ENCODE data around the gene IKZF1.

IKZF1 gene

DNA sequence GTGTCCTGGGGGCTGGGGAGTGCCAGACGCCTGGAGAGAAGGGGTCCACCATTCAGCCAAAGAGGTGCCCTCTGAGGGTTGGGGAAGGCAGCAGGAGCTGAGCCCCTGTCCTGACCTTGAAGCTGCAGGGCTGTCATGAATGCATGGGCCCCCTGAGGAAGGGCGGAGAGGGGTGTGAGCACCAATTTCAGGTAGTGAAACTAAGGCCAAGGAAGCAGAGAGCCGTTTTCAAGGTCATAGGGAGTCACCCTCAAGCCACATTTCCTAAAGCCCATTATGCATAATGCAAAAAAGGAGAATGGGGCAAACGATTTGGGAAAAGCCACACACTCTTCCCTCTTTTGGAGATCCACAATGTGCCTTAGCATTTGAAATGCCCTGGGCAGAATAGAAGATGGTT lies 108.5 kb downstream of the IKZF1 start:
- DNase-seq (ENCODE audit: low read depth) = no peak

DNA sequence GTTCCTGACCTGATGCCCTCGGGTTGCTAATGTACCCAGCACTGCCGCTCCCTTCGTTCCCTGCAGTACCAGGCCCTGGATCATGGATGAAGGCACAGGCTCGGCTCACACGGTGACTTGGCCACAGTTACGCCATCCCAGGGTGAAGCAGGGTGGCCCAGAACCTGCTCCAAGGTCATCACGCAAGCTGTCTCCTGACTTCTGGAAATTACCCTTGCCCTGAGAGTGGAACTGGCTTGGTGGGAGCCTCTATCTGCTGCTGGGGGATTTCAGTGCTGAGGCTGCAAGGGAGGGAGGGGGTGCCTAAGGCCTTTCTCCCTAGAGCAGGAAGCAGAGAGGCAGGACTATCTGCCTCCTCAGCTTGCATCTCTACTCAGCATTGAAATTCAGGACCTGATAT lies 109.0 kb downstream of the IKZF1 start:
- no peak for DNase-seq (ENCODE audit: low read depth)

DNA sequence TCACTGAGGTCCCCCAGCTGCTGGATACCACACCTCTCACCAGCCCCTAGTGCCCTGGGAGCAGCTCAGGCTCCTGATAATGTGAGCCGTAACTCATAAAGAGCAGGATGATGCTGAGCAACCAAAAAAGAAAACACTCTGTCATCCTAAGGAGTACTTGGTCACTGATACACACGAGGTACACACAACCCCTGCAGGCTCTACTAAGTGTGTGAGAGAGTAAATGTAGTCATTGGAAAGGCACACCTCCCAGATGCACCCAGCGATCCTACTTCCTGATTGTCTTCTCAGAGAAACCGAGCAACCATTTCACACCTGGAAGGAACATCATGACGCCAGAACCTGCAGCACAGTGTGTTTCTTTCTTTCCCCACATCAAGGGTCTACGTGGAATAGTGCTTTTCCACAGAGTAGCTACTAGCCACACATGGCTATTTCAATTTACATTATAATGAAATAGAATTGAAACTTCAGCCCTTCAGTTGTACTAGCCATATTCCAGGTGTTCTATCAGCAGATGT lies 111.4 kb downstream of the IKZF1 start:
- no peak for DNase-seq (ENCODE audit: low read depth)

DNA sequence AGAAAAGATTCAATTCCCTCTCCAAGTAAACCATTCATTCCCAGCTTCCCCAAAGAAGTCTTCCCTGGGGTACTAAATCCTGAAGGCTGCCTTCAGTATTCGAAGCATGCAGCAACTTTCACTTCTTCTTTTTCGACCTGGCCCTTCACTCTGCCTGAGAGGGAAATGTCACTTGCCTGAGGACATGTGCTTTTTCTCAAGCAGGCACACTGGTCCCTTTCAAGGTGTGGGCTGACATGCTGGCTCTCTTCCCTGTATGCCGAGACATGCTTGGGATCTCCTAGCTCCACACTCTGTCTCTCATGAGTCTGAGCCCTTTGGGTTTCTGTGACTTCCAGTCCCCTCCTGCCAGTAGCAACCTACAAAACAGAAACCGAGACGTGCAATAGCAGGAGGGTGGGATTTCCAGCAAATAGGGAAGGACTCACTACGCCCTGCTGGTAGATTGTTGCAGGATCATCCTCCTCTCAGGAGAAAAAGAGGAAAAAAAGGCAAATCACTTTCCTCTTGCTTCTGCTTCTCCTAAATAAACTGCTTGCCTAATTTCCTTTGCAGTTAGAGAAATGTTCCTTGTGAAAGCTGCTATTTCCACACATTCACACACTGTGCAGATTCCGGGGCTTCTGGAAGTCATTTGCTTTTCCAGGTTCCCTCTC lies 112.1 kb downstream of the IKZF1 start:
- no peak for DNase-seq (ENCODE audit: low read depth)

- peak; percentile 74 for DNase-seq (ENCODE audit: low read depth)
These were observed 113.6 kb downstream of the IKZF1 start for GRCh38 chr7:50418086-50418515.

DNA sequence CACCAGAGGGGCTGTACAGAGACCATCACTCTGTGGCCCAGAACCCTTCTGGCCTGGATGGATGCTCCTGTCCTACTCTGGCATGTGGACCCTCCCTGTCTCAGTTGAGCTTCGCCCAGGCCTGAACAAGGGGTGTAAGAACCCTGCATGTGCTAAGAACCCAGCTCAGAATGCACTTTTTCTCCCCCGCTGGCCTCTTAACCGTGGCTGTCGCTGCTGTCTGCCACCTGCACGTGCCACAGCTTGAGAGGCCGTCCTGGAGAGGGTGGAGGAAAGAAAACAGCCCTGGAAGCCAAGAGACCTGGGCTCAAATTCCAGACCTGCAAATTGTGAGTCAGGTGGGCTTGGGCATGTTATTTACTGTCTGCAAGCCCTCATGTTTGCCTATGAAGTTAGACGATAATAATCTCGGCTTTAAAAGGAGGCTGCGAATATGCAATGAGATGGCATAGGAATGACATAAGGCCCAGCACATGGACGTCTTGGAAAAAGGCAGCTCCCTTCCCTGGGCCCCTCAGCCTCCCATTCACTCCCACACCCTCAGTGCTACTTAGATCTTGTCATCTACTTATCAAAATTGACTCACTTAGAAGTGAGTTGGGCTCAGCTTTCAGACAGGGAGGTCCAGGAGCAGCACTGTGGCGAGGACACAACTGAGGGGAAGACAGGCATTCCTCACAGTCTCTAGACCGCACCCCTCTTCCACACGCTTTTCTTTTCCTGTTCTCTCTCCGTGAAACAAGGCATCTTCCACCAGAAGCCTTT lies 114.2 kb downstream of the IKZF1 start:
- DNase-seq (ENCODE audit: low read depth) = no peak

DNA sequence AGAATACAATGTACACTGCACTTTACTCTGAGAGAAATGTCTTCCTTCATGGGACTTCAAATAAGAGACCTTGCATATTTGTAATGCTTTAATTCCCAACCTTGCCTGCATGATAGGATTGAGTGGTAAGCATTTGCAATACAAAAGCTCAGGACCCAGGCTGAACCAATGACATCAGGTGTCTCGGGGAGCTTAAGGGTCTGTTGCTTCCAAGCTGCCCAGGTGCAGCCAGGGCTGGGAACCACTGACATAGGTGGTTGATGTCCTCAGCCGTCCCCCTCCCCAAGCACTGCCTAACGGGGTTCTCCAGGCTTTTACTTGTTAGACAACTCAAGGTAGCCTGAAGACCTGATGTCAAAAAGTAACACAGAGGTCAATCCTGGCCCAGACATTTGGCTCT lies 116.5 kb downstream of the IKZF1 start:
- no peak for DNase-seq (ENCODE audit: low read depth)

GRCh38 chr7:50422858-50423257 lies 118.3 kb downstream of the IKZF1 start:
- DNase-seq (ENCODE audit: low read depth) = no peak

DNA sequence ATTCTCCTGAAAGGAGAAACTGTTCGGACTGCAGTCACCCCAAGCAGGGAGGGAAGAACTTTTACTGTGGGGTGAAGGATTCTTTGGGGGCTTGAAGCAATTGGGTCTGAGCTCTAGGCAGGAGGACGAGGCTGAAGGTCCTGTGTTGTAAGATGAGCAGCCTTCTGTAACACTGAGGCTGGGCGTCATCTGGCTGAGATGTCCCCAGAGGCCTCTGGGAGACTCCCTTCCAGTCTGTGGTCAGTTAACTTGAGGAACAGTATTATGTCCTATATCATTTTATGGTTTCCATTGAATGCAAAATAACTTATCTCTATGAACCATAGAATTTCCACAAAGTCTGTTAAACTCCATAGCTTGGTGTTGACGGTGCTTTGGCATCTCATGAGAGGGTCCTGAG lies 119.3 kb downstream of the IKZF1 start:
- DNase-seq (ENCODE audit: low read depth) = no peak

DNA sequence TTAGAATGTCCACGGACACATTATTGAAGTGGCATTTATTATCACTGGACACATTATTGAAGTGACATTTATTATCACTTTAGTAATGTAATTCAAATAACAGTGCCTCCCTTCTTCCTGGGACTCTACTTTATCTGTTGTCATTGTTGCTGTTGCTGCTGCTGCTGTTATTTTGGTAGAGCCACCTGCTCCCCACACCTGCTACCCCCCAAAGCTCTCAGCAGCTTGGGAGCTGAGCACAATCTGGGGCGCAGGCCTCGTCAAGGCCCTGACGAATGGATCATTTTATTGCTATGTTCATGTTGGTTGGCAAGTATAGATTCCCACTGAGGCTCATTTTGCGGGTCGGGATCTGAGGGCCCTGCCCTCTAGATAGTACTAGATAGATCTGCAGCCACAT lies 120.8 kb downstream of the IKZF1 start:
- DNase-seq (ENCODE audit: low read depth) = no peak

DNA sequence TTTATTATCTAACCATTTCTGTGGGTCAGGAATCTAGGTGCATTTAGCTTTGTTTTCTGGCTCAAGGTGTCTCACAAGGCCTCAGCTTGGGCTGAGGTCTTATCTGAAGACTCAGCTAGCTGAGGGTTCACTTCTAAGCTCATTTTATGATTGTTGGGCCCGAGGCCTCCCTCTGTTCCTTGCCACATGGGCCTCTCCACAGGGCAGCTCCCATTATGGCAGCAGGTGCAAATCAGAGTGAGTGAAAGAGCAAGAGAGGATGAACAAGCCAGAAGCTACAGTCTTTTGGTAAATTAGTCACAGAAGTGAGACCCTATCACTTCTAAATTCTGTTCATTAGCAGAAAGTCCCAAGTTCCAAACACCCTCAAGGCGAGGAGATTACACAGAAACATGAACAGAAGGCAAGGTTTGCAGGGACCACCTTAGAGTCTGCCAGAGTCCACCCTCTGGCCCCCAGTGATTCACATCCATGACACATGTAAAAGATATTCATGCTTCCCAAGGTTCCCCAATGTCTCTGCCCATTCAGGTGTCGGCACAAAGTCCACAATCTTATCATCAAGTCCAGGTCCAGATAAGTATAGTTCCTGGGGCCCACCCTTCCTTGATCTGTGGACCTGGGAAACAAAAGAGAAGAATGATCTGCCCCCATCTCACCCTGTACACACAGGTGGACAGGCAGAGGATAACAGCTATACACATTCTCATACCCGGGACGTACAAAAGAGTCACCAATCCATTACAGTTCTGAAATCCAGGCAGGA lies 121.9 kb downstream of the IKZF1 start:
- no peak for DNase-seq (ENCODE audit: low read depth)

DNA sequence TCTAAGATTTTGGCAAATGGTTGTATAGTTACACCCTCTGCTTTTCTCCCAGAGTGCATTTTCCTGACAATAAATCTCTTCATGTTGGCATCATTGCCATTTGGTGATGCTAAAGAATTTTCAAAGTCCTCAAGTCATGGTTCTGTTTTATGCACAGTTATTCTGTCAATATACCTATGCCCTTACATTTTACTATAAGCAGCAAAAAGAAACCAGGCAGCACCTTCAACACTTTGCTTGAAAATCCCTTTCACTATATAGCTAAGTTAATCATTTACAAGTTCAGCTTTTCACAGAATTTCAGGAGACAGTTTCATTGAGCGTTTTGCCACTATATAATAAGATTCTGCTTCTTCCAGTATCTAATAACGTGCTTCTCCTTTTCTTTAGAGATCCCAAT lies 123.0 kb downstream of the IKZF1 start:
- no peak for DNase-seq (ENCODE audit: low read depth)

DNA sequence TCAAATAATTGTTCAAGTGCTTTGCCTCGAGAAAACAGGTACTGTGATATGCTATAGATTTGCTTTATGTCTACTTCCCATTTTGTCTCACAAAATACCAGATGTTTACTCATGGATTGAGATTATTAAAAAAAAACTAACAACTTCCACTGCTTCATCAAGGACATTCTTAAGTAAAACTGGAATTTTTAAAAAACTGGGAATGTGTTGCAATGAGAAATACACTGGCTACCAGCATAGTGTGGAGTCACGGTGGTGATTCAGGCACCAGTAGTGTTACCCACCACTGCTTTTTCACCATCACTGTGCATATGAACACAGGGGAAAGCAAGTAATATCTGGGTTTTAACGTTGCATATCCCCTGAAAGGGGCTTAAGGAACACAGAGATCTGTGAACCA lies 124.4 kb downstream of the IKZF1 start:
- DNase-seq (ENCODE audit: low read depth) = no peak

- DNase-seq (ENCODE audit: low read depth) = no peak
These were observed 126.8 kb downstream of the IKZF1 start for GRCh38 chr7:50431316-50431715.

- no peak for DNase-seq (ENCODE audit: low read depth)
These were observed 127.3 kb downstream of the IKZF1 start for GRCh38 chr7:50431722-50432305.

GRCh38 chr7:50436133-50436806 lies 131.8 kb downstream of the IKZF1 start:
- DNase-seq (ENCODE audit: low read depth) = peak; percentile 89

DNA sequence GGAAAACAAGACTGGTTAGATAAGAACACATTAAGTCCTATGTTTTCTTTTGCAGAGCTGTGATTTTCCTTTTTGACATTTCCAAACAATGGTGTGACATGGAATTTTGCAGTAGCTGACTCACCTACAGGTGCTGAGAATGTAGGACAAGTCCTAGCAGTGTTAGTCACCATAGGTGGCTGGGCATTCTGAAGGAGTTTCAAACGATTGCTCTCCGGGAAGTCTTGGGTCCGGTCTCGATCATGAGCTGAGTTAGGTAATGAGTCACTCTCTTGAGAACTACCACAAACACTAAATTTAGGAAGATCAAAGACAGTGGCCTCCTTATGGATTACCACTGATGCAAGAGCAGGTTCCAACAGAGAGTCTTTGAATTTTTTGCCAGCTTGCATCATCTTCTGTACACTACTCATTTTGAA lies 142.0 kb downstream of the IKZF1 start:
- DNase-seq (ENCODE audit: low read depth) = peak; percentile 41

DNA sequence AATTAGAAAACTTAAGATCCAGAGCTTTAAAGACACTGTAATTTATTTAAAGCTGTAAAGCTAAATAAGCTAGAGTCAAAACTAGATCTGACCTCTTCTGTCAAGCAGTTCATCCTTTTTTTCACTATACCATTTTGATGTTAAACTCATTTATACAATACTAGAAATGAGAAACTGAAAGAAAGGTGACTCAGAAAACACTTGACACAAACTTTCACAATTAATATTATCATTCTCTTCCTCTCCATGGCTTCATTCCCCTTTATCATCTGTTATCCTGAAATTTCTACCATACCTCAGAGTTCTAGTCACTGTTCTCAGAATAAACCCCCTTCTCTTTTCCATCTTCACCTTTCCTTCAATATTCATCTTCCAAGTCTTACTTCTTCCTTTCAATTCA lies 144.3 kb downstream of the IKZF1 start:
- no peak for DNase-seq (ENCODE audit: low read depth)

DNA sequence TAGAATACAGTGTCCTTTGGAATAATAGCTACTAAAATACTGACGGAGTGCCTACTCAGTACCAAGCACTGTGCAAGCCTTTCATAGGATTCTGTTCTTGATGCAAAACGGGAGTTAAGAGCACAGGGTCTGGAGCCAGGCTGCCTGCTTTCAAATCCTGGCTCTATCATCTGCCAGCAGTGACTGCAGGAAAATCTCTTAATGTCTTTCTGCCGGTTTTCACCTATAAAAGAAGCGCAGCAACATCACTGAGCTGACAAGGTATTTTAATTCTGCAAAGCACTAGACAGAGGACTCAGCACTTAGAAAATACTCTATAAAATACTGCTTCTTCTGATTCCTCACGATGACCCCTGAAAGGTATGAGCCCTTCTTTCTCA lies 145.0 kb downstream of the IKZF1 start:
- DNase-seq (ENCODE audit: low read depth) = no peak

DNA sequence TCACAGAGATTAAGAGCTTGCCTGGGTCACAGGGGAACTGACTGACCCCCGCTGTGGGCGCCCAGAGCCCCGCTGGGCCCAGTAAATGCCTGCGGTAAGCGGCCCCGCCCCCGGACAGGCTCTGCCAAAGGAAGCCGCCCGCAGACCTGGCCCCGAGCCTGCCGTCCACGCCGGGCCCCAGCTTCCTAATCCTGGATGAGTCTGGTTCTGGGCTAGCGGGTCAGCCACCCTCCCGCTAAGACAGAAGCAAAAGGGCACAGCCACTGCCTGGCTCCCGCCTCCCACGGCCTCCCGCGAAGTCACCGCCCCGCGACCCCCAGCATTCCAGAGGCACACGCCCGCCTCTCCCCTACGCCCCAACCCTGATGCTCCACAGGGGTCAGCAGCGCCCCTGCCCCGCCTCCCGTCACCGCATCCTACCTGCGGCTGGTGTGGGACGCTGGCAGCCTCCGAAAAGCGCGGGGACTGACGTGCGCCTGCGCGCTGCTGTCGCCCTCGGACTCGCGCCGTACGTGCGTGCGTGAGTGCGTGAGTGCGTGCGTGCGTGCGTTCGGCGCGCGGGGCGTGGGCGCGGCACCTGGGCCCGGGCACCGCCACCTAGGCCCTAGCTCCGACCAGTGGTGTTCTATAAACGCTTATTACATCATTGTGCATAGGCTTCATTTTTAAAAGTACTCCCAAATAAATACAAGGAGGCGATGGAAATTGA lies 145.5 kb downstream of the IKZF1 start, which contains the start of gene FIGNL1:
TSS of gene FIGNL1 (minus strand) at position 470 of the 709 bp plus-strand sequence. CDS start 3,063 bp downstream, outside the sequence.
- peak; percentile 74 for DNase-seq (ENCODE audit: low read depth)

DNA sequence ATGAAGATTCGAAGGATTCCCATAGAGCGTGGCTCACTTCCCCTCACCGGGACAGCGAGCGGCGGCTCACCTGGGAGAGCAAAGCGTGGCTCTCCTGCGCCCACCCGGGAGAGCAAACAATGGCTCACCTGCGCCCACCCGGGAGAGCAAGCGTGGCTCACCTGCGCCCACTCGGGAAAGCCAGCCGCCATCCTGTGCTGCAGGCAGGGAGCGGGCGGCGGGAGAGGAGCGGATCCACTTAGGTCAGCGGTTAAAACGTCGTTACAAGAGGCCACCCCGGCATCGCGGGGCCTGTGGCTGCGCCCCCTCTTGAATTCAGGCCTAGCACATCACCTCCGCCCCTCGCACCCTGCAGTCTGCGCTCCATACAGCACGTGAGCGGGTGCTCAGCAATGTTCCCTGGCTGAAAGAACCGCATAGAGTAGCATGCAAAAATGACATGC lies 146.1 kb downstream of the IKZF1 start:
- DNase-seq (ENCODE audit: low read depth) = peak; percentile 15

Data from EH (cell line).